ENCODE data around the gene GPR65. TPM values are rescaled to one million over a fixed set of nuclear protein-coding genes. Genes with fewer than 3 reads are reported as not detected.

Gene GPR65
- total and polyA plus RNA-seq, 2 donors (not counting 1 experiment from before 2014, with no cell fraction given) = 8.7 to 13.4 TPM

GRCh38 chr14:87966816-87967215 is 38.1 kb upstream of the GPR65 start:
- H3K9me3 Mint-ChIP-seq (ENCODE audit: insufficient read depth) = no peaks in the 10 kb centered on the region
- POLR2A ChIA-PET = no interaction called here
- H3K27ac Mint-ChIP-seq = no peak overlapping the region

GRCh38 chr14:87967496-87967895 is 37.4 kb upstream of the GPR65 start:
- no peaks in the 10 kb centered on the region for H3K4me1 ChIP-seq (ENCODE audit: control insufficient read depth in 2 of 2, insufficient read depth in 2 of 2, low read length in 2 of 2)
- H3K4me3 ChIP-seq (ENCODE audit: control extremely low read depth in 1 of 5, extremely low read depth in 1 of 5, insufficient read depth in 1 of 5, low read depth in 2 of 5, low read length in 4 of 5) = no peak overlapping the region
- Mint-ChIP-seq H3K4me1 (no peaks in the 10 kb centered on the region), H3K27ac (no peak overlapping the region), H3K4me3 (no peak overlapping the region), H3K9me3 (ENCODE audit: insufficient read depth) (no peaks in the 10 kb centered on the region), H3K27me3 (no peaks in the 10 kb centered on the region)
- no peaks in the 10 kb centered on the region for H4K20me1 ChIP-seq (ENCODE audit: control insufficient read depth, insufficient read depth, low read length, poor library complexity, severe bottlenecking)
- H3K9me3 ChIP-seq (ENCODE audit: control extremely low read depth in 1 of 3, control insufficient read depth in 2 of 3, insufficient read depth in 1 of 3, low read length in 2 of 3) = no peaks in the 10 kb centered on the region
- no peak for TF ChIP-seq EZH2 (IDR thresholded peaks at IDR 0.05; ENCODE audit: borderline replicate concordance, insufficient read depth, low read depth, low read length, poor library complexity, severe bottlenecking)
- intact Hi-C loops (cut with micrococcal nuclease) = no loop called here
- H3K4me2 ChIP-seq (replicated peaks; ENCODE audit: low read depth, low read length, poor library complexity, severe bottlenecking) = no peak overlapping the region
- ATAC-seq (ENCODE audit: low read depth) = no peak
- H2AFZ ChIP-seq (ENCODE audit: insufficient read depth, low read depth, low read length, poor library complexity, severe bottlenecking) = no peak overlapping the region
- H3K79me2 ChIP-seq (ENCODE audit: control insufficient read depth, insufficient read depth, low read length) = no peaks in the 10 kb centered on the region
- no peak overlapping the region for H3K9ac ChIP-seq (ENCODE audit: low read length)
- DNase-seq = no peak
- H3K27ac ChIP-seq (ENCODE audit: low read length in 2 of 2) = no peak overlapping the region
- H3K27me3 ChIP-seq (replicated peaks in 1 of 4; ENCODE audit: control extremely low read depth in 1 of 4, control insufficient read depth in 3 of 4, insufficient read depth in 4 of 4, low read length in 3 of 4) = no peaks in the 10 kb centered on the region
- CTCF ChIA-PET = no interaction called here
- POLR2A ChIA-PET = no interaction called here
- peaks cover 5 to 6% of the 10 kb centered on the region in 2 experiments for H3K36me3 ChIP-seq (replicated peaks in 1 of 2; ENCODE audit: control extremely low read depth in 1 of 2, control insufficient read depth in 1 of 2, extremely low read depth in 1 of 2, insufficient read depth in 2 of 2, low read length in 1 of 2)

More at GRCh38 chr14:87966816-87967215, 38.1 kb upstream of the GPR65 start:
- intact Hi-C loops (cut with micrococcal nuclease) = no loop called here
- DNase-seq = no peak
- CTCF ChIA-PET = interaction anchor here (1.0 kb wide), 1 partner anchor 21 kb away, joined by 3 read pairs; no protein-coding TSS in a partner anchor
- no peaks in the 10 kb centered on the region for H3K27me3 Mint-ChIP-seq
- TF ChIP-seq EZH2 (IDR thresholded peaks at IDR 0.05; ENCODE audit: borderline replicate concordance, insufficient read depth, low read depth, low read length, poor library complexity, severe bottlenecking) (no peak), CTCF (IDR thresholded peaks at IDR 0.05) (no peak)
- H3K27ac ChIP-seq (ENCODE audit: low read length in 2 of 2) = no peak overlapping the region
- H3K79me2 ChIP-seq (ENCODE audit: control insufficient read depth, insufficient read depth, low read length) = no peaks in the 10 kb centered on the region
- no peak overlapping the region for H3K4me2 ChIP-seq (replicated peaks; ENCODE audit: low read depth, low read length, poor library complexity, severe bottlenecking)
- WGBS (ENCODE audit: insufficient coverage) = no CpG with 5 or more reads among the region's 3 CpGs
- H3K27me3 ChIP-seq (replicated peaks in 1 of 4; ENCODE audit: control extremely low read depth in 1 of 4, control insufficient read depth in 3 of 4, insufficient read depth in 4 of 4, low read length in 3 of 4) = no peaks in the 10 kb centered on the region
- no peak overlapping the region for H3K4me3 Mint-ChIP-seq
- H3K4me1 Mint-ChIP-seq = no peaks in the 10 kb centered on the region
- H3K4me3 ChIP-seq (ENCODE audit: control extremely low read depth in 1 of 5, extremely low read depth in 1 of 5, insufficient read depth in 1 of 5, low read depth in 2 of 5, low read length in 4 of 5) = no peak overlapping the region
- no peak overlapping the region for H2AFZ ChIP-seq (ENCODE audit: insufficient read depth, low read depth, low read length, poor library complexity, severe bottlenecking)
- no peaks in the 10 kb centered on the region for H3K4me1 ChIP-seq (ENCODE audit: control insufficient read depth in 2 of 2, insufficient read depth in 2 of 2, low read length in 2 of 2)
- peaks cover 5 to 6% of the 10 kb centered on the region in 2 experiments for H3K36me3 ChIP-seq (replicated peaks in 1 of 2; ENCODE audit: control extremely low read depth in 1 of 2, control insufficient read depth in 1 of 2, extremely low read depth in 1 of 2, insufficient read depth in 2 of 2, low read length in 1 of 2)
- no peaks in the 10 kb centered on the region for H3K9me3 ChIP-seq (ENCODE audit: control extremely low read depth in 1 of 3, control insufficient read depth in 2 of 3, insufficient read depth in 1 of 3, low read length in 2 of 3)
- no peak overlapping the region for H3K9ac ChIP-seq (ENCODE audit: low read length)
- no peaks in the 10 kb centered on the region for H4K20me1 ChIP-seq (ENCODE audit: control insufficient read depth, insufficient read depth, low read length, poor library complexity, severe bottlenecking)
- ATAC-seq (ENCODE audit: low read depth) = no peak

Measured in B cell (primary cell).